Spinal cord (tissue), 10 donors: ENCODE data around the gene MDH1B. TPM values are rescaled to one million over a fixed set of nuclear protein-coding genes. Genes with fewer than 3 reads are reported as not detected.

Source experiments
- DNase-seq, 6 donors: peaks; one replicate each; pipeline versions ENCODE4 v3.0.0 to v3.0.0-alpha.2; 2013 to 2015; ENCODE audit warnings: low spot score in 6 of 6, low read depth in 4 of 6
- H3K27ac ChIP-seq: one replicate; pipeline ENCODE4 v1.5.1; 2013; ENCODE audit warnings: low read depth, low read length, control low read depth
- H3K27me3 ChIP-seq: one replicate; pipeline ENCODE4 v1.6.1; 2013; ENCODE audit warnings: low read length; ENCODE audit not compliant: control insufficient read depth, insufficient read depth
- H3K36me3 ChIP-seq: one replicate; pipeline ENCODE4 v1.6.1; 2013; ENCODE audit warnings: low read length; ENCODE audit not compliant: control insufficient read depth, insufficient read depth
- H3K4me1 ChIP-seq: one replicate; pipeline ENCODE4 v1.6.1; 2013; ENCODE audit warnings: low read length; ENCODE audit not compliant: control insufficient read depth, insufficient read depth
- H3K4me3 ChIP-seq: one replicate; pipeline ENCODE4 v1.5.1; 2013; ENCODE audit warnings: low read depth, low read length, control low read depth
- H3K9me3 ChIP-seq: one replicate; pipeline ENCODE4 v1.6.1; 2013; ENCODE audit warnings: low read length; ENCODE audit not compliant: control insufficient read depth, insufficient read depth
- WGBS: methylation state at CpG from one replicate; pipeline ENCODE4 v1.1.5; 2013; ENCODE audit warnings: missing lambda C conversion rate; ENCODE audit not compliant: insufficient coverage; 5-methylcytosine and 5-hydroxymethylcytosine counted together
- polyA plus RNA-seq, 2 donors: library from polyadenylated mRNA; unstranded; fragments of 120-200 nt; gene quantifications; one replicate each; pipeline ENCODE4 v1.2.1, GENCODE V29; 2013; ENCODE audit not compliant: insufficient read length in 2 of 2
- total RNA-seq, 2 donors: library from RNA; depleted of rRNA in 1 of 2; stranded (reverse); fragments of 120-200 nt in 1 of 2; fragments of >200 nt in 1 of 2; gene quantifications; one replicate each; pipeline versions ENCODE4 v1.2.3 to v1.2.4, GENCODE V29; 2013 to 2014
- donor health status: healthy.

Gene MDH1B
- total and polyA plus RNA-seq, 4 donors, result 6.2 to 14.4 (median 6.6) TPM

DNA sequence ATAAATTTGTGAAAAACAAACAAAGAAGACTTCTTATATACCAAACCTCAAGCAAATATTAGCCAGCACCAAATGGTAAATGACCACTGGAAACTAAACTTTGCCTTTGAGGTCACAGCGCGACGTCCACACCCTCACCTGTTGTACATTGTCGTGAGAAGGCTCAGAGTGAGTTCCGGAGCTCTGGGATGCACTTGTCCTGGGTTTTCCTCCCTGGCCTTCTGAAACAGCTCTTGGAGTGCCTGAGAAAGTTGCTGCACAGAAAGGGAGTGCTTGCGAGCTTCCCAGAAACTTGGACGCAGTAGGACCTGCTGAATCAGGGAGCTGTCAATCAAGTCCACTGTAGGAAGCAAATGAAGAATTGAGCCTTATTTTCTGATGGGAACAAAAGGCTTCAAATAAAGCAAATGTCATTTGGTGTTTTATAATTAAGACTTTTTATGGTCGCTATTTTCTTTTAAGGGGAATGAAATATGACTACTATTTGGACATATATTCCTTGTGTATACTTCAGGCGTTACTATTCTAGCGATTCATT, 57.9 kb downstream of the MDH1B start:
- WGBS, result 80% methylated on average over 7 of the region's 10 CpGs
- DNase-seq, result no peak
- Histone ChIP-seq H3K4me1 (no peaks in the 10 kb centered on the region), H3K9me3 (no peaks in the 10 kb centered on the region), H3K36me3 (no peaks in the 10 kb centered on the region), H3K4me3 (no peak overlapping the region), H3K27me3 (no peaks in the 10 kb centered on the region), H3K27ac (no peak overlapping the region)

- 86% methylated on average over 4 of the region's 8 CpGs for WGBS
- no peaks in the 10 kb centered on the region for H3K4me1 ChIP-seq
- H3K27me3 ChIP-seq, result no peaks in the 10 kb centered on the region
- H3K27ac ChIP-seq, result no peak overlapping the region
- DNase-seq, result peak in 1 of 6 donors; percentile 19
- H3K36me3 ChIP-seq, result no peaks in the 10 kb centered on the region
- H3K4me3 ChIP-seq, result no peak overlapping the region
- no peaks in the 10 kb centered on the region for H3K9me3 ChIP-seq
Observed at GRCh38 chr2:206701952-206702605, 63.0 kb downstream of the MDH1B start.

DNA sequence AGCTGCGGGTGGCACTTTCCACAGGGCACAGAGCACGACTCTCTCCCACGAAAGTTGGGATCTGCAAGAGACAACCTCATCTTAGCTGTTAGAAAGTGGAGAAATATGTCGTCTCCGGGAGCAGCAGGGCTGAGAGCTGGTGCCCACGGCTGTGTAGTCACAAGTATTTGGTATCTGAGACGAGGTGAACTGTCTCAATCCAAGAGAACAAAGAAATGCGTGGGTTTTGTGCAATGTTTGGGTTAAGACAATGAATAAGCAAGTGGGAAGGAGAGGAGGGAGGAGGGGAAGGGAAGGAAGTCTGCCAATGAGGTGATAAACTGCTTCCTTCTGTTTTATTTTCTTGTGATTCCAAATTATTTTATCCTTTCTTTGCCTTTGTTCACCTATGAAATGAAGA, 65.0 kb downstream of the MDH1B start:
- H3K27me3 ChIP-seq, result no peaks in the 10 kb centered on the region
- no peaks in the 10 kb centered on the region for H3K9me3 ChIP-seq
- no peak overlapping the region for H3K27ac ChIP-seq
- no peaks in the 10 kb centered on the region for H3K36me3 ChIP-seq
- no peak overlapping the region for H3K4me3 ChIP-seq
- DNase-seq, result no peak
- no peaks in the 10 kb centered on the region for H3K4me1 ChIP-seq
- WGBS, result 67% methylated on average over 8 of the region's 8 CpGs

- WGBS, result 67% methylated on average over 1 of the region's 3 CpGs
- Histone ChIP-seq H3K9me3 (no peaks in the 10 kb centered on the region), H3K27ac (no peak overlapping the region), H3K36me3 (no peaks in the 10 kb centered on the region), H3K4me1 (no peaks in the 10 kb centered on the region), H3K27me3 (no peaks in the 10 kb centered on the region), H3K4me3 (no peak overlapping the region)
- no peak for DNase-seq
Observed at GRCh38 chr2:206698811-206699210, 66.3 kb downstream of the MDH1B start.

DNA sequence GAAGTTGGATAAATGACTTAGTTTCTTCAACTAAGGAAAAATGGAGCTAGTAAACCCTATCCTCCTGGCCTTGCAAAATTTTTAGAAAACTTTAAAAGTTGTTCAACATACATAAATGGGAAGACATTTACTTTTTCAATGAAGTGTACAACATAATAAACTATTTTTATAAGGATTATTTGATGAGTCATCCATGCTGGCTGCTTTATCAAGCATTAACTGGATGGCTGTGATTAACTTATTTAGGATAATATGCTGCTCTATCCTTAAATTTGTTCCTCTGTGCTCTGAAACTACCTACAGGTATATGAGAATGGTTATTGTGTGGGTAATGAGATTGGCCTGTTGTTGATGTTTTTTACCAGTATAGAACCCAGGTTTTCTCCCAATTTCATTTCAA, 68.2 kb downstream of the MDH1B start:
- no peak for DNase-seq

GRCh38 chr2:206693399-206694137, 71.6 kb downstream of the MDH1B start:
- H3K27me3 ChIP-seq, result no peaks in the 10 kb centered on the region
- WGBS, result no CpG with 5 or more reads among the region's 5 CpGs
- no peaks in the 10 kb centered on the region for H3K9me3 ChIP-seq
- H3K36me3 ChIP-seq, result no peaks in the 10 kb centered on the region
- no peaks in the 10 kb centered on the region for H3K4me1 ChIP-seq
- no peak overlapping the region for H3K27ac ChIP-seq
- no peak overlapping the region for H3K4me3 ChIP-seq
- DNase-seq, result peak; percentile 52 to 93 (median 65)

More for the DNA sequence above, 68.2 kb downstream of the MDH1B start:
- no peaks in the 10 kb centered on the region for H3K9me3 ChIP-seq
- H3K4me1 ChIP-seq, result no peaks in the 10 kb centered on the region
- H3K27me3 ChIP-seq, result no peaks in the 10 kb centered on the region
- no peak overlapping the region for H3K27ac ChIP-seq
- no peaks in the 10 kb centered on the region for H3K36me3 ChIP-seq
- H3K4me3 ChIP-seq, result no peak overlapping the region

GRCh38 chr2:206692971-206693370, 72.2 kb downstream of the MDH1B start:
- no peaks in the 10 kb centered on the region for H3K4me1 ChIP-seq
- no peak overlapping the region for H3K27ac ChIP-seq
- DNase-seq, result no peak
- no peaks in the 10 kb centered on the region for H3K36me3 ChIP-seq
- H3K9me3 ChIP-seq, result no peaks in the 10 kb centered on the region
- WGBS, result 77% methylated on average over 7 of the region's 7 CpGs
- no peak overlapping the region for H3K4me3 ChIP-seq
- no peaks in the 10 kb centered on the region for H3K27me3 ChIP-seq

GRCh38 chr2:206688990-206689389, 76.1 kb downstream of the MDH1B start:
- Histone ChIP-seq H3K27ac (no peak overlapping the region), H3K36me3 (no peaks in the 10 kb centered on the region), H3K9me3 (no peaks in the 10 kb centered on the region), H3K4me1 (no peaks in the 10 kb centered on the region), H3K27me3 (no peaks in the 10 kb centered on the region), H3K4me3 (no peak overlapping the region)
- DNase-seq, result no peak
- WGBS, result no CpG with 5 or more reads among the region's 1 CpG

DNA sequence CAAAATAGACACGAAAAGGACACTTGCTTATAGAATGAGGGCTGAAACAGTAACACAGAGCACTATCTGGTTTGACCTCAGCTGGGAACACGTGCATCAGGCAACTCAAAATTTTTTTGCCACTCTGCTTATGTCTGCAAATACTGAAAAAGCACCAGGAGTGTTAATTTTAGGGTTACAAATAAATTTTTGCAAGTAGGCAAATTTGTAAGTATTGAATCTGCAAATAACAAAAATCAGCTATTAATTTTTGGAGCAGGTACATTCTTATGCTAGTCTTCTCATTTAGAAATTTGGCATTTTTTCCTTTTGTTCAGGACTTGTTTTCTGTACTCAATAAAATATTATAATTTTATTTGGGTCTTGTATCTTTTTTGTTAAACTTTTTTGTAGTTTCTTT, 76.7 kb downstream of the MDH1B start:
- no peak overlapping the region for H3K27ac ChIP-seq
- H3K36me3 ChIP-seq, result no peaks in the 10 kb centered on the region
- H3K4me3 ChIP-seq, result no peak overlapping the region
- WGBS, result no CpG with 5 or more reads among the region's 2 CpGs
- no peaks in the 10 kb centered on the region for H3K4me1 ChIP-seq
- DNase-seq, result no peak
- H3K27me3 ChIP-seq, result no peaks in the 10 kb centered on the region
- H3K9me3 ChIP-seq, result no peaks in the 10 kb centered on the region
